Karpas-422 (cell line): ENCODE data around the gene HSPA4. TPM values are rescaled to one million over a fixed set of nuclear protein-coding genes. Genes with fewer than 3 reads are reported as not detected.

Experiments used
- DNase-seq: peaks from one replicate; pipeline ENCODE4 v3.0.0-alpha.2; 2015
- H2AFZ ChIP-seq: fragments of 200-600 bp; sonication (generic); 2 replicates; pipeline ENCODE4 v1.6.1; 2014; ENCODE audit warnings: antibody characterized with exemption, low read length, mixed read lengths
- H3K27ac ChIP-seq: fragments of 200-600 bp; sonication (generic); 2 replicates; pipeline ENCODE4 v1.5.1; 2014; ENCODE audit warnings: mild to moderate bottlenecking, low read length, moderate library complexity
- H3K27me3 ChIP-seq: fragments of 200-600 bp; sonication (generic); 2 replicates; pipeline ENCODE4 v1.6.1; 2014; ENCODE audit warnings: low read length, mixed read lengths
- H3K36me3 ChIP-seq: fragments of 200-600 bp; sonication (generic); 2 replicates; pipeline ENCODE4 v1.6.1; 2014; ENCODE audit warnings: low read length, mixed read lengths; ENCODE audit not compliant: insufficient read depth
- H3K4me1 ChIP-seq: fragments of 200-600 bp; sonication (generic); 2 replicates; pipeline ENCODE4 v1.6.1; 2014; ENCODE audit warnings: mild to moderate bottlenecking, low read length, mixed read lengths
- H3K4me2 ChIP-seq: fragments of 200-600 bp; sonication (generic); 2 replicates; pipeline ENCODE4 v1.6.1; 2014; ENCODE audit warnings: low read length, low read depth, mild to moderate bottlenecking; ENCODE audit not compliant: poor library complexity, severe bottlenecking
- H3K4me3 ChIP-seq: fragments of 200-600 bp; sonication (generic); 2 replicates; pipeline ENCODE4 v1.5.1; 2014; ENCODE audit warnings: mild to moderate bottlenecking, antibody characterized with exemption, low read length, mixed read lengths
- H3K79me2 ChIP-seq: fragments of 200-600 bp; sonication (generic); 2 replicates; pipeline ENCODE4 v1.6.1; 2014; ENCODE audit warnings: mild to moderate bottlenecking, low read length, mixed read lengths
- H3K9ac ChIP-seq: fragments of 200-600 bp; sonication (generic); 2 replicates; pipeline ENCODE4 v1.6.0; 2014; ENCODE audit warnings: low read length
- H3K9me2 ChIP-seq: fragments of 200-600 bp; sonication (generic), shearing (Covaris generic); replicated peaks from 2 replicates; pipeline ENCODE4 v1.6.0; 2014; ENCODE audit warnings: mild to moderate bottlenecking, low read length, moderate library complexity; ENCODE audit not compliant: insufficient read depth
- H3K9me3 ChIP-seq: fragments of 300-700, 200-600 bp; sonication (generic); 2 replicates; pipeline ENCODE4 v1.6.1; 2014; ENCODE audit warnings: low read length, mixed read lengths
- H4K20me1 ChIP-seq: fragments of 200-600 bp; sonication (generic); 2 replicates; pipeline ENCODE4 v1.6.1; 2014; ENCODE audit warnings: mild to moderate bottlenecking, antibody characterized with exemption, low read length, low read depth; ENCODE audit not compliant: insufficient read depth
- total RNA-seq: library from RNA; depleted of rRNA; stranded (reverse); fragments of >200 nt; shearing (Covaris generic); gene quantifications from 2 replicates; pipeline ENCODE4 v1.2.3, GENCODE V29; 2014; ENCODE audit warnings: low replicate concordance

The HSPA4 gene
- total RNA-seq, 1 experiment from 2014 or later: 122 TPM

DNA sequence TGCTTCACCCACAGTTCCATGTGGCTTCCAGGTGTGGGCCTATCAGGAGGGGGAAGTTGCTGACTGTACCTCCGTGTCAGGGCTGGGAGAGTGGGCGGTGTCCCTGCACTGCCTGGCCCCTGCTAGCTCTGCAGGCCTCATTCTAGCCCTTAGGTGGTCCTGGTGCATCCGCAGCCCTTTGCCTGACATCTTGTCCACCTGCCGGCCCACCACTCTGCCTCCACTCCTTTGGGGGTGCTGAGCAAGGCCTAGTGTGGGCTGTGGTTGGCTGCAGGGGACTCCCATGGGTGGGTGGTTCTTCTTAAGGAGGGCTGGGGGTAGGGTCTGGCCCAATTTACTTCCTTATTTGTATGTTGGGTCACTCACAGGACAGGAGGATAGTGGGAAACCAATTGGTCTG, 66.9 kb downstream of the HSPA4 start:
- Histone ChIP-seq H3K4me2 (no peak overlapping the region), H3K9me3 (no peaks in the 10 kb centered on the region), H3K9me2 (no peaks in the 10 kb centered on the region), H3K27me3 (no peaks in the 10 kb centered on the region), H3K79me2 (no peaks in the 10 kb centered on the region), H3K4me3 (no peak overlapping the region), H3K36me3 (no peaks in the 10 kb centered on the region), H3K4me1 (peaks cover 43% of the 10 kb centered on the region), H3K27ac (no peak overlapping the region), H4K20me1 (no peaks in the 10 kb centered on the region), H2AFZ (no peak overlapping the region), H3K9ac (no peak overlapping the region)
- no peak for DNase-seq

DNA sequence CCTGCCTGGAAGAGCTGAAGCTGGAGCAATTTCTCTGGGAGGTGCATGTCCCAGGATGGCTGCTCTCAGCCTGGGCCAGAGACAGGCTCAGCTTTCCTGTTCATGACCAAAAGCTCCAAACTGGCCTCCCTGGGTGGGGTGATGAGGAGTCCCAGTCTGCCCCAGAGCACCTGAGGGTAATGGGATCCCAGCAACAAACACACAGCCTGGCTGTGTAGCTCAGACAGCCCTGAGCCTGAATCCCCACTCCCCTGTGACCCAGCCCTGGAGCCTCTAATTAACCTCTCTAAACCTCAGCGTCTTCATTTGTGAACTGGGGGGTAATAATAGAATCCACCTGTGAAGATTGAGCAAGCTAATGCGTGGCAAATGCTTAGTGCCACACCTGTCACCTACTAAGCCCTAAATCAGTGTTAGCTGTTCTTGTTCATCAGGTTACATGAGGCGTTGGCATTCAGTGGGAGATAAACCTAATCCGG, 67.5 kb downstream of the HSPA4 start:
- H3K36me3 ChIP-seq: no peaks in the 10 kb centered on the region

DNA sequence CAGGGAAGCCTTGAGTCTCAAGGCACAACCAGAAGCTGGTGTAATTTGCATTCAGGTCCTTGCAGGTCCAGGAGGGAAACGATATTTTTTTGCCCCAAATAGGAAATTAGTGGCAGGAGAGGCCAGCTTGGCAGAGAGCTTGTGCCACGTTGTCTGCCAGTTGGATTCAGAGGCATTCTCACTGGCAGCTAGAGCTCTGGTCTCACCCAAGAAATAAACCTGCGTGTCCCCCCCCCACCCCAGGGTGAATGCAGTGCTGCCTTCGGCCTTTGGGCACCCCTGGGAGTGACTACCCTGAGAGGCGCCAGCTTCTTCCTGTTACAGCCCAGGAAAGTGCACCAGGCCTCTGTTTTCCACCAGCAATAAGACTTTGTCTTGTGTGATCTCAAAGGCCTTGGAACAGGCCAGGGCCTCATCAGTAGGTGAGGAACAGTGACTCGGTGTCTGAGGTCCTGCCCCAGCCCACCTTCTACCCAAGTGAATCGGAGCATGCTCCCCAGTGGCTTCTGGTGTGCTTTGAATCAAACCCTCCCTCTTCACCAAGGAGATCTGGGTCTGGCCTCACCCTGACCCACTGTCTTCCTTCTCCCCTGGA, 68.4 kb downstream of the HSPA4 start:
- H4K20me1 ChIP-seq: no peaks in the 10 kb centered on the region
- no peaks in the 10 kb centered on the region for H3K9me2 ChIP-seq
- no peak for DNase-seq
- H3K9me3 ChIP-seq: no peaks in the 10 kb centered on the region
- H3K79me2 ChIP-seq: no peaks in the 10 kb centered on the region
- H3K4me1 ChIP-seq: peaks cover 43% of the 10 kb centered on the region
- no peak overlapping the region for H3K4me3 ChIP-seq
- no peaks in the 10 kb centered on the region for H3K27me3 ChIP-seq
- peak overlapping the region; percentile 26; the same call in 1 of the 2 replicates for H3K9ac ChIP-seq
- H3K36me3 ChIP-seq: no peaks in the 10 kb centered on the region
- peak overlapping the region; percentile 53; the same call in 1 of the 2 replicates for H3K27ac ChIP-seq
- H2AFZ ChIP-seq: no peak overlapping the region
- no peak overlapping the region for H3K4me2 ChIP-seq

More for the DNA sequence above, 67.5 kb downstream of the HSPA4 start:
- Histone ChIP-seq H3K9me3 (no peaks in the 10 kb centered on the region), H3K9me2 (no peaks in the 10 kb centered on the region), H4K20me1 (no peaks in the 10 kb centered on the region), H2AFZ (no peak overlapping the region), H3K4me1 (peaks cover 43% of the 10 kb centered on the region), H3K79me2 (no peaks in the 10 kb centered on the region), H3K27me3 (no peaks in the 10 kb centered on the region), H3K4me3 (no peak overlapping the region), H3K4me2 (no peak overlapping the region), H3K27ac (no peak overlapping the region), H3K9ac (no peak overlapping the region)
- peak; percentile 49 for DNase-seq

DNA sequence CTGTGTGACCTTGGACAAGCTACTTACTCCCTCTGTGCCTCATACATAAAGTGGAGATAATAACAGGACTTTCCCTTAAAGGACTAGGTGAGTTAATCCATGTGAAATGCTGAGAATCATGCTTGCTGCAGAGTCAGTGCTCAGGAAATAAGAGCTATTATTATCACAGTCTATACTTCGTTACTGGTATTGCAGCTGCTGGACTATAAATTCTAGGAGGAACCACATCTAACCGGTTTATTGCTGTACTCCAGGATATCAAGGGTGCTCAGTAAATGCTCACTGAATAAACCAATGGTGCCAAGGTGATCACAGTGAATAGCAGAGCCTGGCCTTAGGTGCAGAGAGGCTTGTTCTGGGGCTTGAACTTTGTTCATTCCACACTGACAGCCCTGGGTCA, 69.3 kb downstream of the HSPA4 start:
- Histone ChIP-seq H3K9ac (no peak overlapping the region), H3K4me2 (no peak overlapping the region), H3K27ac (no peak overlapping the region), H3K79me2 (no peaks in the 10 kb centered on the region), H4K20me1 (no peaks in the 10 kb centered on the region), H3K4me3 (no peak overlapping the region), H3K9me2 (no peaks in the 10 kb centered on the region), H2AFZ (no peak overlapping the region), H3K9me3 (no peaks in the 10 kb centered on the region), H3K36me3 (no peaks in the 10 kb centered on the region), H3K4me1 (peaks cover 43% of the 10 kb centered on the region), H3K27me3 (no peaks in the 10 kb centered on the region)
- DNase-seq: no peak

DNA sequence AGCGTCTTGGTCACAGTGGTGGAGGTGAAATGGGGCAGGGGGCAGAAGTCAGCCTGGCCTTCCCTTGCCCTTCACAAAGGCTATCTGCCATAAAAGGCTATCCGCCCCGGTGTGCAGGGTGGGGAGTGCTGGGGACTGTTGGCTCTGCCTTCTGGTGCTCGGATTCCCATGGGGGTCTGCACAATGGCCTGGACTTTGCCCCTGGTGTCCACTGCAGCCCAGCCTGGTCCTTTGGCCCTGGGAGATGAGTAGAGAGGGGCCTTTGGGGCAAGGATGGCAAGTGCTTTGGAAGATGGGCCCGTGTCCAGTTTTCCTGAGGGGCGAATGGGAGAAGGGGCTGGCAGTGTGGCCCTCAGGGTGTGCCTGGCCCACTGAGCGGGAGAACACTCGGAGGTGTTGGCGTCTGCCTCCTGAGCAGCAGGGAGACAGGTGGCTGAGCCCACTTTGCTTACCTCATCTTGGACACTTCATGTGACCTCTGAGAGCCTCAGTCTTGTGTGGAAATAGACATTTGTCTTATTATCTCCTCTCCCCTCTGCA, 69.9 kb downstream of the HSPA4 start:
- no peaks in the 10 kb centered on the region for H3K9me2 ChIP-seq
- H2AFZ ChIP-seq: no peak overlapping the region

DNA sequence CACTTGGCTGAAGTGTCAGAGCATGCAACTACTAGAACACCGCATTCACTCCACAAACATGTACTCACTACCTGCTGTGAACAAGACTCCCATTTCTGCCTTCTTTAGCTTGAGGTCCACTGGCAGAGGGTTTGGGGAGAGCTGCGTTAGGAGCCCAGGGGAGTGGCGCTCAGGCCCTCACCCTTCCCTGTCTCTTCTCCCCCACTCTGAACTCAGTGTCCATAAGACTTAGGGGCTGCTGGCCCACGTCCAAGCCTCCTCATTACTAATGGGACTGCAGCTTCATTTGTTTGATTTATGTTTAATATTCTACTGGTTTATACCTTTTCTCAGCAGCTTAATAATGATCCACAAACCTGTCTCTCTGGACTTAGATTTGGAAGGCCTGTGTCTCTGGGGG, 70.9 kb downstream of the HSPA4 start:
- Histone ChIP-seq H3K4me3 (no peak overlapping the region), H4K20me1 (no peaks in the 10 kb centered on the region), H3K27me3 (no peaks in the 10 kb centered on the region), H3K79me2 (no peaks in the 10 kb centered on the region), H2AFZ (no peak overlapping the region), H3K27ac (no peak overlapping the region), H3K4me2 (no peak overlapping the region), H3K9me2 (no peaks in the 10 kb centered on the region), H3K9ac (no peak overlapping the region), H3K4me1 (peaks cover 43% of the 10 kb centered on the region), H3K9me3 (no peaks in the 10 kb centered on the region), H3K36me3 (no peaks in the 10 kb centered on the region)
- DNase-seq: no peak

More for the DNA sequence above, 69.9 kb downstream of the HSPA4 start:
- no peak for DNase-seq
- Histone ChIP-seq H3K4me3 (no peak overlapping the region), H3K9me3 (no peaks in the 10 kb centered on the region), H3K79me2 (no peaks in the 10 kb centered on the region), H3K4me2 (no peak overlapping the region), H3K27me3 (no peaks in the 10 kb centered on the region), H4K20me1 (no peaks in the 10 kb centered on the region), H3K9ac (no peak overlapping the region), H3K4me1 (peaks cover 43% of the 10 kb centered on the region), H3K27ac (no peak overlapping the region), H3K36me3 (no peaks in the 10 kb centered on the region)

DNA sequence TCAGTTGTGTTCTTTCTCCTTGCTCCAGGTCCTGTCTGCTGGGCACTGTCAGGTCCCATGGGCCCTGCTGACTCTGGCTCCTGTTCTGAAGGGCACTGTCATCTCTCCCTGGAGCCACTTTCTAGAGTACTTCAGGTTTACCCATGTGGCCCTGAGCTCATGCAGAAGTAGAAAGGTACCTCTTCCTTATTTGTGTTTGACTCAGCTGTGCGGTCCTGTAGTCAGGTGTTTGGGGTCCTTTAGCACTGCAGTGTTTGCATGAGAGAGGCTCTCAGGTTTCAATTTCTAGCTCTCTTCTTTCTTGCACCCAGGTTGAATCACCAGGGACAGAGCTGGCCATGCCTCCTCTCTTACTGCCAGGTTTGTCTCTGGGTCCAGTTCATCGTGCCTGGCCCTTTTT, 71.5 kb downstream of the HSPA4 start:
- Histone ChIP-seq H3K9me2 (no peaks in the 10 kb centered on the region), H3K27me3 (no peaks in the 10 kb centered on the region; the same call in 1 of the 2 replicates), H3K9ac (peak overlapping the region; percentile 28), H4K20me1 (no peaks in the 10 kb centered on the region), H2AFZ (no peak overlapping the region), H3K4me1 (peaks cover 43% of the 10 kb centered on the region), H3K4me2 (no peak overlapping the region), H3K36me3 (no peaks in the 10 kb centered on the region), H3K4me3 (no peak overlapping the region), H3K27ac (no peak overlapping the region), H3K9me3 (no peaks in the 10 kb centered on the region), H3K79me2 (no peaks in the 10 kb centered on the region)
- peak; percentile 54 for DNase-seq

DNA sequence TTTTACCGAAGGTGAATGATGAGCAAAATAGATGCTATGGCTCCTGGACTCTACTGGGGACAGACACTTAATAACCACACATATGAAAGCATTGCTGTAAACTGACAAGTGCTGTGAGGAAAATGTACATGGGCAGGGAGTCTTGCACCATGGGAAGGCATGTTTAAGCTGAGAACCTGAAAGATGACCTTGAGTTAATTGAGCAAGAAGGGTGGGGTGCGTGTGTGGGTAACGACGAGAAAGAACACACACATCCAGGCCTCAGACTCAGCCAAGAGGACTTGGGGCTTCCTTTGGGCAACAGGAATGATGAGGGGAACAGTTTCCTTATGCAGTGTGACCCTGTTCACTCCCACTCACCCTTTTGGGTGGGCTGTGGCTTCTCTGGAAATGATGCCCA, 73.1 kb downstream of the HSPA4 start:
- DNase-seq: no peak
- Histone ChIP-seq H3K4me2 (no peak overlapping the region), H3K9me3 (no peaks in the 10 kb centered on the region), H2AFZ (no peak overlapping the region), H3K36me3 (no peaks in the 10 kb centered on the region), H4K20me1 (no peaks in the 10 kb centered on the region), H3K4me3 (no peak overlapping the region), H3K27ac (no peak overlapping the region), H3K4me1 (peaks cover 30% of the 10 kb centered on the region), H3K9me2 (no peaks in the 10 kb centered on the region), H3K27me3 (no peaks in the 10 kb centered on the region; the same call in 1 of the 2 replicates), H3K79me2 (no peaks in the 10 kb centered on the region), H3K9ac (no peak overlapping the region)
